Epithelial cell of esophagus (primary cell): ENCODE results near the gene ITPK1.
A peak's percentile ranks its signal among the peaks of the same experiment; 100 is the strongest.

Source experiments
- DNase-seq: peaks from one replicate; pipeline ENCODE4 v3.0.0; 2010; ENCODE audit warnings: low read depth
- H3K4me3 ChIP-seq: 2 replicates; pipeline ENCODE4 v1.5.1; 2011; ENCODE audit warnings: mild to moderate bottlenecking, low read length, control low read depth
- TF ChIP-seq, protein P1 (sequence below): IDR thresholded peaks from 2 replicates; pipeline ENCODE4 v1.5.1; 2011; ENCODE audit warnings: low read depth, mild to moderate bottlenecking, low read length, control low read depth, inconsistent platforms; ENCODE audit not compliant: insufficient read depth; ENCODE audit errors: missing control alignments

Gene ITPK1

DNA sequence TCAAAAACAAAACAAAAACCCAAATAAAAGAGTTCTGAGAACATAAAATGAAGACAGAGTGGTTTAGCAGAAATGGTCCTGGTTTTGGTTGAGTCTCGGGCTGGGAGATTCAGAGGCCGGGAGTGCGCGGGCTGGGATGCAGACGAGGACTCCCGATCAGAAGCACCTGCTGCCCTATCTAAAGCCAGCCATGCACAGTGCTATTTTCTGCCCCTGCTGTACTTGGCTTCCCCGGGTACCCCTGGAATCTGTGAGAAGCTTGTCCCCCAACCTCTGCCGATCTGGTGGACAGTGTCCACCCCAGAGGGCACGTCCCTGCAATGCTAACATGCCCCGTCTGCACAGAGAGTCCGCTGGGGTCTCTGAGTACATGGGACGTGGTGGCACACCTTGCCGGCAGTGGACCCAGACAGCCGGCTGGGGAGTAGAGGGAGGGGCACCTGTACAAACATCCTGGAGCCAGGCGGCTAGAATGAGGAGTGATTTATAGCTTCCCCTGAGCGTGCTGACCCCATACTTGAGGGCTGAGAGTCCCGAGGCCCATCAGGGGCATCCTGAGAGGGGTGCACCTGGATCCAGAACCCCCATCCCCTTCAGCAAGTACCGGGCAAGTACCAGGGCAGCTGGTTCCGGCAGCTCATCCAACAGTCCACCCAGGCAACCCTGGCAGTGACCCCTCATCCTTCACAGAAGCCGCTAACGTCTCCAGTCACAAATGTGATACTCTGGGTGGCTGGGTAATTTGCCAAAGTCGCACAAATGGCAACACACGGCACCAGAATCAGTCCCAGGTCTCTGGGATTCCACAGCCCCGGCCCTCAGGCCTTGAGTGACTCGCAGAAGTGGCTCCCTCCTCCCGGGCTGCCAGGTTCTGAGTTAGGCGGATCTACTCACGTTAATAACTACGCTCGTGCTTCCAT, 155.7 kb downstream of the ITPK1 start:
- TF ChIP-seq, protein P1, sequence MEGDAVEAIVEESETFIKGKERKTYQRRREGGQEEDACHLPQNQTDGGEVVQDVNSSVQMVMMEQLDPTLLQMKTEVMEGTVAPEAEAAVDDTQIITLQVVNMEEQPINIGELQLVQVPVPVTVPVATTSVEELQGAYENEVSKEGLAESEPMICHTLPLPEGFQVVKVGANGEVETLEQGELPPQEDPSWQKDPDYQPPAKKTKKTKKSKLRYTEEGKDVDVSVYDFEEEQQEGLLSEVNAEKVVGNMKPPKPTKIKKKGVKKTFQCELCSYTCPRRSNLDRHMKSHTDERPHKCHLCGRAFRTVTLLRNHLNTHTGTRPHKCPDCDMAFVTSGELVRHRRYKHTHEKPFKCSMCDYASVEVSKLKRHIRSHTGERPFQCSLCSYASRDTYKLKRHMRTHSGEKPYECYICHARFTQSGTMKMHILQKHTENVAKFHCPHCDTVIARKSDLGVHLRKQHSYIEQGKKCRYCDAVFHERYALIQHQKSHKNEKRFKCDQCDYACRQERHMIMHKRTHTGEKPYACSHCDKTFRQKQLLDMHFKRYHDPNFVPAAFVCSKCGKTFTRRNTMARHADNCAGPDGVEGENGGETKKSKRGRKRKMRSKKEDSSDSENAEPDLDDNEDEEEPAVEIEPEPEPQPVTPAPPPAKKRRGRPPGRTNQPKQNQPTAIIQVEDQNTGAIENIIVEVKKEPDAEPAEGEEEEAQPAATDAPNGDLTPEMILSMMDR: no peak
- no peak overlapping the region for H3K4me3 ChIP-seq
- DNase-seq: peak; percentile 42

DNA sequence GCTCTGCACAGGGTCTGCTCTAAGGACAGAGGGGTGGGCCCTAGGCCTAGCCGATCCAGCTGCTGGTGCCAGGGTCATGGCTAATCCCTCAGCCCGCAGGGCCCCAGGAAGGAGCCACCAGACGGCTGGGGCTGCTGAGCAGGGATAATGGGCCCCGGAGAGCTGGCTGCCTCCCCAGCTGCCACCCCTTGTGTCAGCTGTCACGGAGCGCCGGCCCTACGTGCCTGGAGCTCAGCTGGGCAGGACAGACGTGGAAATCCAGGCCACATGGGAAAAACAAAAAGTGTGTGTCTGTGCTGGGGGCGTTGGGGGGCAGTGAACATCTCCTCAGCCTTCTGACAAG, 156.6 kb downstream of the ITPK1 start:
- no peak for DNase-seq
- H3K4me3 ChIP-seq: no peak overlapping the region
- TF ChIP-seq, protein P1: no peak

DNA sequence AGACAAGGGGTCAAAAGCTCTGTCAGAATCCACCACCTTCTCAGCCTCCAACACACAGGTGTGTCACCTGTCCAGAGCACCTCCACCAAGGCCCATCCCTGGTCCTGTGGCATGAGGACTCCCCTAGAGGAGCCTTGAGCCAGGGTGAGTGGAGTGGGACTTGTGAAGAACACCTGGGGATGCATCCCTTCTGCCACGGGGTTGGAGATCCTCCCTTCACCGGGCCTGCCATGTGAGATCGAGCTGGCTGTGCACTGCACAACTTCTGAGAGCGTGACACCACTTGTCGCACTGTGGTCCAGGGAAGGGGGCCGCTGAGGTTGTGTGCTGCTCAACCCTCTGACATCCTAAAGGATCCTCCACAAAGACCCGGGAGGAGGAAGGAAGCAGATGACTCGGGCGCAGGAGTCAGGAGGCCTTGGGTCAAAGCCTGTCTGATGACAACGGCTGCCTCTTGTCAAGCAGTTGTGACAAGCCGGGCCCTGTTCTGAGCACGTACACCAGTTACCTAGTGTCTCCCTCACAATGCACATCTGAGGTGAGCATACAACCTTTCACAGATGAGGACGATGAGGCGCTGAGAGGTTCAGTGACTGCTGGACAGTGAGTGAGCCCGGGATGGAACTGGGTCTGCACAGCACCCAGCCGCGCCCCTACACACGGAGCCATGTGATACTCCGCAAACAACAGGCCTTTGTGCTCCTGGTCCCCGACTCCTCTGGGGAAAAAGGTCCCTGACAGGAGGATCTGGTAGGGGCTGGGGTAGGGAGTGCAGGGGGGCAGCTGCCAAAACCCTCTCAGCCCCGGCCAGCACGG, 157.1 kb downstream of the ITPK1 start:
- TF ChIP-seq, protein P1: no peak
- H3K4me3 ChIP-seq: no peak overlapping the region
- DNase-seq: no peak

DNA sequence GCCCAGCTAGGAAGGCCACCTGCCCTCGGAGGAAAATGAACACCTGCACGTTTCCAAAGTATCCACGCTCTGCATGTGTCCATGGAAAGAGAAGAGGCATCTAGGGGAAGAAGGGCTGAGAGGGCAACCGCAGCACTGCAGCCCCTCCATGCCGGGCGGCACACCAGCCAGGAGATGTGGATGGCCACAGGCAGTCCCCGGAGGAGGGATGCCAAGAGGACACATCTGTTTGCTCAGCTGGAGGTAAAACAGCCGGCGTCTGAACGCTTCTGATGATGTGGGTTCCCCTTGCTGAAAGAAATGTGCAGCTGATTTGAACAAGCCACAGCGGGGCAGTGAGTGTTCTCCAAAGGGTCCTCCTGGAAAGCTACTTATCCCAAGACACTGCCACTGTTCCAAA, 158.8 kb downstream of the ITPK1 start:
- no peak overlapping the region for H3K4me3 ChIP-seq
- TF ChIP-seq, protein P1: no peak
- DNase-seq: no peak

DNA sequence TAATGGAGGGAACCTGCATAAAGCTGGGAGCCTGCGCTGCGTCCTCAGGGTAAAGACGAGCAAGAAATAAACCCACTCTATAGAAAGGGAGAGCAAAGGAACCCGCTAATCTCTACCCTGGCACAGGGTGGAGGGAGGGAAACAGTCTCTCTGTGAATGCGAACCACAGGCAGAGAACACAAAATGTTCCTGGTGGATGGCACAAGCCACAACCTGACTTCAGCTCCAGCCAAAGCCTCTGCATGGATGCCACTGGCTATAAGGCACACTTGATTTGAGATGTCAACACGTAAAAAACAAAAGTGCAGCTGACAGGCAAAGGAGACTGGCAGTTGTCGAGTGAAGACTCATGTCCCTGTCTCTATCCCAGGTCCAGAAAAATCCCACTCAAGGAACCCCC, 160.3 kb downstream of the ITPK1 start:
- no peak for DNase-seq
- H3K4me3 ChIP-seq: no peak overlapping the region
- TF ChIP-seq, protein P1: no peak

DNA sequence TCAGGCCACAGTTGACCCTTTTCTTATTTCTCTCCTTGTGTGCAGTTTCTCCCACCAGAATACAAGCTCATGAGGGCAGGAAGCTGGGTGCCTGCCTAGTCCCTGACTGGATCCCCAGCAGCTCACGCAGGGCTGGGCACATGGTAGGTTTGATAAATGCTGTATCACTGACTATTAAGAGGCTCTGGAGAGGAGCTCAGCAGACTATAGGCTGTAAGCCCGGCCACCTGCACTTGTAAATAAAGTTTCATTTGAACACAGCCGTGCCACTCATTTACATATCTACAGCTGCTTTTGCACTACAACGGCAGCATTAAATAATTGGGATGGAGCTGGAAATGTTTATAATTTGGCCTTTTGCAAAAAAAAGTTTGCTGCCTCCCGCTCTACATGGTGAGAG, 160.8 kb downstream of the ITPK1 start:
- TF ChIP-seq, protein P1: no peak
- no peak for DNase-seq
- H3K4me3 ChIP-seq: no peak overlapping the region
